ENCODE measurements around the gene SATB1.
"Not testable (repeated sequence)": the region's sequence is repeated elsewhere in the genome, so short reads cannot be mapped to it uniquely, and the experiment has no call there.

Gene SATB1

GRCh38 chr3:18424729-18425640, at the start of gene SATB1:
Gene SATB1 (minus strand): TSS chr3:18425339. CDS start chr3:18420967, 4,372 bp downstream.
- FAIRE-seq, result no peak

GRCh38 chr3:18474202-18474601, 49.1 kb upstream of the SATB1 start:
- FAIRE-seq, result no peak

- FAIRE-seq, result no peak
Measured at GRCh38 chr3:18469775-18470174, 44.6 kb upstream of the SATB1 start.

GRCh38 chr3:18466136-18466535, 41.0 kb upstream of the SATB1 start:
- FAIRE-seq, result no peak

GRCh38 chr3:18454766-18455165, 29.6 kb upstream of the SATB1 start:
- FAIRE-seq, result no peak

GRCh38 chr3:18449618-18450017, 24.5 kb upstream of the SATB1 start:
- FAIRE-seq, result not testable (repeated sequence)

- FAIRE-seq, result no peak
Measured at GRCh38 chr3:18447720-18448119, 22.6 kb upstream of the SATB1 start.

- FAIRE-seq, result no peak
Measured at GRCh38 chr3:18446149-18446825, 21.1 kb upstream of the SATB1 start.

- no peak for FAIRE-seq
Measured at GRCh38 chr3:18445401-18446148, 20.4 kb upstream of the SATB1 start.

GRCh38 chr3:18444595-18445400, 19.7 kb upstream of the SATB1 start:
- FAIRE-seq, result no peak

GRCh38 chr3:18443665-18444594, 18.8 kb upstream of the SATB1 start:
- no peak for FAIRE-seq

- no peak for FAIRE-seq
Measured at GRCh38 chr3:18442756-18443664, 17.9 kb upstream of the SATB1 start.

GRCh38 chr3:18441551-18441950, 16.4 kb upstream of the SATB1 start:
- no peak for FAIRE-seq

- no peak for FAIRE-seq
Measured at GRCh38 chr3:18440066-18440722, 15.1 kb upstream of the SATB1 start.

GRCh38 chr3:18439281-18439680, 14.1 kb upstream of the SATB1 start:
- no peak for FAIRE-seq

- no peak for FAIRE-seq
Measured at GRCh38 chr3:18438586-18438985, 13.4 kb upstream of the SATB1 start.

- FAIRE-seq, result no peak
Measured at GRCh38 chr3:18436213-18436612, 11.1 kb upstream of the SATB1 start.

GRCh38 chr3:18434711-18435110, 9.6 kb upstream of the SATB1 start:
- no peak for FAIRE-seq

GRCh38 chr3:18432752-18433151, 7.6 kb upstream of the SATB1 start:
- no peak for FAIRE-seq

- FAIRE-seq, result no peak
Measured at GRCh38 chr3:18431266-18431665, 6.1 kb upstream of the SATB1 start.

Data from G401.6 (cell line).